ENCODE data around the gene BIRC7.

DNA sequence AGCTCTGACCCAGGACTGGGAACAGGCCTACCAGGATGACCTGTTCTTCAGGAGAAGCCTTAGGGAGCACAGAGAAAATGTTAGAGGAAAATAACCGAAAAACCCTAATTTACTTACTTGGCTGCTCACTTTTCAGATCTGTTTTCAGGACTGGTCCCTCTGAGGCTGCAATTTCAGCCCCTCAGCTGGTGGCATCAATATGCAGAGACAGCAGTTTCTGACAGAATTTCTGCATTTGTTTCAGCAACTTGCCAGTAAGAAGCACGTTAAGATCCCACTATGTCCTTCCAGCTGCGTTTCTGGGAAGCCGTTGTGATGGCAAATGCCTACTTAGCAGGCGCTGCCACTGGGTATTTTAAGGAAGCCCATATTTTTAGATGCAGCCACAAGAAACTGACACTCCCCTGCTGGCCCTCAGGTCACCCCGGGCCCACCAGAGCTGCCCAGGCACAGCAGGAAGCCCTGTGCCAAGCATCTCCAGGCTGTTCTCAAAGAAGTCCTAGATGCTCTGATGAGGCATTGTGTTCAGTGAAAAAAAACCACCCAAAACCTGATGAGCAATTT, 27.3 kb upstream of the BIRC7 start:
- TF ChIP-seq, protein P1, sequence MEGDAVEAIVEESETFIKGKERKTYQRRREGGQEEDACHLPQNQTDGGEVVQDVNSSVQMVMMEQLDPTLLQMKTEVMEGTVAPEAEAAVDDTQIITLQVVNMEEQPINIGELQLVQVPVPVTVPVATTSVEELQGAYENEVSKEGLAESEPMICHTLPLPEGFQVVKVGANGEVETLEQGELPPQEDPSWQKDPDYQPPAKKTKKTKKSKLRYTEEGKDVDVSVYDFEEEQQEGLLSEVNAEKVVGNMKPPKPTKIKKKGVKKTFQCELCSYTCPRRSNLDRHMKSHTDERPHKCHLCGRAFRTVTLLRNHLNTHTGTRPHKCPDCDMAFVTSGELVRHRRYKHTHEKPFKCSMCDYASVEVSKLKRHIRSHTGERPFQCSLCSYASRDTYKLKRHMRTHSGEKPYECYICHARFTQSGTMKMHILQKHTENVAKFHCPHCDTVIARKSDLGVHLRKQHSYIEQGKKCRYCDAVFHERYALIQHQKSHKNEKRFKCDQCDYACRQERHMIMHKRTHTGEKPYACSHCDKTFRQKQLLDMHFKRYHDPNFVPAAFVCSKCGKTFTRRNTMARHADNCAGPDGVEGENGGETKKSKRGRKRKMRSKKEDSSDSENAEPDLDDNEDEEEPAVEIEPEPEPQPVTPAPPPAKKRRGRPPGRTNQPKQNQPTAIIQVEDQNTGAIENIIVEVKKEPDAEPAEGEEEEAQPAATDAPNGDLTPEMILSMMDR (conservative IDR thresholded peaks at IDR 0.05), result no peak
- TF ChIP-seq EZH2 (IDR thresholded peaks at IDR 0.05; ENCODE audit: low read depth), result no peak
